ENCODE measurements around the gene LRRIQ4. TPM values are rescaled to one million over a fixed set of nuclear protein-coding genes. Genes with fewer than 3 reads are reported as not detected.

Gene LRRIQ4
- total RNA-seq (2022; extraction: Qiagen RNA extraction), result not detected in 5 replicates

GRCh38 chr3:169812332-169813235 lies at the start of gene LRRIQ4, which contains the start of gene LRRC34:
TSS of gene LRRIQ4 (plus strand) at chr3:169812870. CDS start at chr3:169821922, 9,052 bp downstream.
TSS of gene LRRC34 (minus strand) at chr3:169812904. CDS start at chr3:169812548, 356 bp downstream.

DNA sequence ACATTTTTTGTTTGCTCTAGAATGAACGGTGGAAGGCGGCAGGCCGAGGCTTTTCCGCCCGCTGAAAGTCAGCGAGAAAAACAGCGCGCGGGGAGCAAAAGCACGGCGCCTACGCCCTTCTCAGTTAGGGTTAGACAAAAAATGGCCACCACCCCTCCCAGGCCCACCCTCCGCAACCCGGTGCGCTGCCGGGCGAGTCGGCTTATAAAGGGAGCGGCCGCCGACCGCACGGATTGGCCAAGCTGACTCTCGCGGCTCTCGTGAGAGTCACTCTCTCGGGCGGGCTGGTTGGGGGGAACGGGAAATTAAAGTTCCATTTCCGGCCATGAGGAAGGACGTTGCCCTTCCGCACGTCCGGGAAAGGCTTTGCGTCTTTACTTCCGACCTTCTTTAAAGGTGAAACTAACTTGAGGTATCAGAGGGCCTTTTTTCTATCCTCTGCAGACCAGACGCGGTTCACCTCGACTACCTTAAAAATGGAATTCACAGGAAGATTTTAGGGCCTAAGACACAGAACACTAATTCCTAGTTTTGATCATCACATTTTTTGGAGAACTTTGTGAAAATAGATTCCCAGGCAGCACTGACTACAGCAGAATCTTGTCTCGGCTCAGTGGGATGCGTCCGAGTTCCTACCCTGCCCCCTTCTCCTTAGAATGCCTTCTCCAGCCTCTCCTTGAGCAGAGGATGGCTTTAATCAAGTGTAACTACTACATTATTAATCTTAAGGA lies 47.6 kb upstream of the LRRIQ4 start, which contains the start of gene TERC:
Gene TERC, minus strand, starts transcription at position 179 of the 731 bp plus-strand sequence.

DNA sequence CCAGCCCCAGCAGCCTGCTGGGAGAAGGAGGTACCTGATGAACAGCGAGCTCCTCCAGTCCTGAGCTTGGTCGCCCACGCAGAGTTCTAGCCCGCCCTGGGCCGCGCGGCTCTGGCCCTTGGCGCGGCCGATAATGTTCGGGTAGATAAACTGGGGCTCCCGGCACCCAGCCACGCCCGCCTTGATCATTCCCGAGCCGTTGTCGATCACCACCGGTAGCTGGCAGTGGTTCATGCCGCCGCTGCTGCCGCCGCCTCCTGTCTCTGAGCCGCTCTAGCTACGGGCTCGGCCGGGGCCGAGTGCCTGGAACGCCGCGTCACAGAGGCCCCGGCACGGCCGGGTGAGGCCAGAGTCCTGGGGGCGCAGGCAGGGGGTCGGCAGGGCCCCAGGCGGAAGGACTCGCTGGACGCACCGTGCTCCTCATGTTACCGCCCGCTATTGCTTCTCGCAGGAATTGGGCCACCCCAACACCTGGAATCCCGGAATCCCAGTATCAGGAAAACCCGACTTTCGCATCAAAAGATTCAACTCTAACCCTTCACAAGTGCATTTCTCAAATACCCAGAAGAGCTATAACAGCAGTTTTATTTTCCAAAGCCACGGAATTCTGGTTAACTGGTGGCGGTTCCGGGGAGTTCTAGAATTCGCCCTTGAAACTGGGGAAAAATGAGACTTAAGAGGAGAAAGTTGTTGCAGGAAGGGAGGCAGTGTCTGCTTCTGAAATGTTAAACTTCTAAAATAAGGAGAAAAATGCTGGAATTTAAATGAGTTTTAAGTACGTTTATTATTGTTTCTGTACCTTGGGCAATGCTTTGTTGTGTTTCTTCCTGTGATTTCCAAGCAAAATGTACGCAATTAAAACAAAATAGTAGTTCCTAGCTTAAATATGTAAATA lies 43.1 kb upstream of the LRRIQ4 start, which contains the start of gene ACTRT3:
Gene ACTRT3, minus strand, starts transcription at position 275 of the 895 bp plus-strand sequence. Its CDS starts 41 bp downstream, at position 234.

DNA sequence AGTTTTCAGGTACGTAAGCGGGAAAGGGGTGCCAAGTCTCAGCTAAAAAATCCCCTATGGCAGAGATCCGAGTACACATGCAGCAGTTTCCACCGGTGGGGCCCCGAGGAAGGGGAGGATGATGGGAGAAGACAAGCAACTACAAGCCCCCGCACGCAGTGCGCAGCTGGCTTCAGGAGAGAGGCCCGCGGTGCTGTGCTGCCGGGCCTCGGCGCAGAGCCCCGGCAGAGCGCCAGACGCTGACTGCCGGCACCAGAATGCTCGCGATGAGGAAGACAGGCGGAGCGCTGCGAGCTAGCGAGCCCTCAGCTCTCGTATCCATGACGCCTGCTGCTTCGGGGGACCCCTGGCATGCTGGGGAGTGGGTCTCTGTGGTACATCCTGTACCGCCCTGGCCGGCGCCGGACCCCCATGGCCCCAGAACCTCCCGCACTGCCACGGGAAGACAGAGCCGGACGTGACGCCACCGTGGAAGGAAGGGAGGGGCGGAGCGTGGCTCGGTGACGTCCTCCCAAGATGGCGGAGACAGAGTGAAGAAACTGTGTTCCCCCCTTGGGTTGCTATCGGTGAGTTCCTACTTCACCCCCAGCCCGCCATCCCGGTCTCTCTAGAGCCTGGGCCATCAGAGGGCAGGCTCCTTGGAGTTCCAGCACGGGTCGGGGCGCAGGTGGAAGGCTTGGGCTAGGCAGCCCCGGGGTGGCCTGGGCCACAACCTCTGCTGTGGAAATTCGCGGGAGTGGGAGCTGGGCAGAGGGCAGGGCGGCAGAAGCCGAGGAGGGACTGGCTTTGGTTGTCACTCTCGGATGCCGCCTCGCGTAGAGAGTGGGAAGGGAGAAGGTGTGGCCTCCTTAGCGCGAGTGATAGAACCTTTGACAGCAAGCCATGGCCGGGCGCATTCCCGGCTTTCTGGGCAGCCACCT lies 39.5 kb upstream of the LRRIQ4 start, which contains the start of gene MYNN:
Gene MYNN, plus strand, starts transcription at position 500 of the 920 bp plus-strand sequence. CDS start 900 bp downstream, outside the sequence.

DNA sequence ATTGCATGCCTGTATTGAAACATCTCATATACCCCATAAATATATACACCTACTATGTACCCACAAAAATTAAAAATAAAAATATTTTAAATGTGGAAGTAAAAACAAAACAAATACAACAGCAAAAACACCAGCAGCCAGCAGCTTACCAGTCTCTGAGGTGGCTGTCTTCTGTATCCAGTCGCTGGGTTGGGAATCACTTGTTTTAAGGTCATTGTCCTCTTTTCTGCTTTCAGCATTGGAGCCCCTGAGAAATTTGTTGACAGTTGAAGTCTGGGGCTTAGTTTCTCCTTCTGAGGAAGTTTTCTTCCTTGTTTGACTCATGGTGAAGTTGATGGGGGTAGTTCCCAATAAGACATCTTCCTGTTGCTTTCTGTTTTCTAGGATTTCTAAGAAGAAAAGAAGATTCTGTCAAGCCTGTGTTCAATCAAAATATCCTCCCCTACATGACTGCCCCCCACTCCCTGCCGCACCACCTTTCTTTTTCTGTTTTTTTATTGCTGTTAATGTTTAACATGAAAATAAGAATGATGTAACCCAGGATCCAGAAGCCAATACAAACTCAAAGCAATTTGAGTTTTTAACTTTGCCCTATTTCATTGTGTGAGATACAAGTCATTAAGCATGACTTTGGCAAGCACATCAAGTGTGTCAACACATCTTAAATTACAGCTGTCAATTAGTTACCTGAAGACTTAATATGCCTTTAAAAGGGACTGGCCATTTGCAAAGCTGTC lies 57.0 kb downstream of the LRRIQ4 start, which contains the start of gene LRRC31:
Gene LRRC31, minus strand, starts transcription at position 452 of the 737 bp plus-strand sequence. Its CDS starts 128 bp downstream, at position 324.

Other genes with a start within 250 kb of the LRRIQ4 start
- gene MECOM, start 149.2 kb upstream of the LRRIQ4 start, total RNA-seq (2022; extraction: Qiagen RNA extraction), result not detected in 5 replicates
- 0.25 TPM in 1 of 5 replicates, not detected in the others for gene TERC, start 47.8 kb upstream of the LRRIQ4 start, total RNA-seq (2022; extraction: Qiagen RNA extraction)
- 2.8 to 3.5 TPM (median 3.3 TPM) in 5 replicates for gene ACTRT3, start 43.3 kb upstream of the LRRIQ4 start, total RNA-seq (2022; extraction: Qiagen RNA extraction)
- gene MYNN, start 39.5 kb upstream of the LRRIQ4 start, total RNA-seq (2022; extraction: Qiagen RNA extraction), result 9.0 to 10.6 TPM (median 9.5 TPM) in 5 replicates
- gene LRRC34, start within 50 bp of the LRRIQ4 start, total RNA-seq (2022; extraction: Qiagen RNA extraction), result not detected in 5 replicates
- not detected in 5 replicates for gene LRRC31, start 57.1 kb downstream of the LRRIQ4 start, total RNA-seq (2022; extraction: Qiagen RNA extraction)
- not detected in 5 replicates for gene SAMD7, start 98.7 kb downstream of the LRRIQ4 start, total RNA-seq (2022; extraction: Qiagen RNA extraction)
- gene SEC62, start 153.9 kb downstream of the LRRIQ4 start, total RNA-seq (2022; extraction: Qiagen RNA extraction), result 87.0 to 138 TPM (median 102 TPM) in 5 replicates
- gene GPR160, start 225.1 kb downstream of the LRRIQ4 start, total RNA-seq (2022; extraction: Qiagen RNA extraction), result 0.90 to 1.8 TPM (median 1.7 TPM) in 5 replicates